ENCODE results near the gene IL32.
"Not testable (repeated sequence)": the region's sequence is repeated elsewhere in the genome, so short reads cannot be mapped to it uniquely, and the experiment has no call there.

Gene IL32

GRCh38 chr16:3051009-3051408, 14.4 kb upstream of the IL32 start:
- POLR2A ChIA-PET = interaction anchor here (0.8 to 1.2 kb wide), 2 partner anchors 16 to 17 kb away, joined by 3 to 9 read pairs; no protein-coding TSS in a partner anchor
- Histone ChIP-seq H3K4me1 (ENCODE audit: control extremely low read depth in 1 of 4, control insufficient read depth in 4 of 4, insufficient read depth in 4 of 4, low read length in 3 of 4) (peaks cover 2 to 59% (median 36%) of the 10 kb centered on the region in 4 experiments), H3K9me3 (ENCODE audit: control extremely low read depth in 1 of 5, control insufficient read depth in 4 of 5, insufficient read depth in 2 of 5, low read depth in 1 of 5, low read length in 4 of 5) (no peaks in the 10 kb centered on the region), H3K27me3 (replicated peaks in 2 of 5; ENCODE audit: control insufficient read depth in 4 of 5, insufficient read depth in 5 of 5, low read length in 4 of 5) (peaks cover 0 to 59% (median 16%) of the 10 kb centered on the region in 5 experiments), H3K4me3 (ENCODE audit: control insufficient read depth in 1 of 7, extremely low read depth in 1 of 7, insufficient read depth in 4 of 7, low read depth in 2 of 7, low read length in 6 of 7) (peak overlapping the region in 1 of 7 experiments; percentile 3), H3K36me3 (ENCODE audit: control insufficient read depth in 4 of 4, insufficient read depth in 4 of 4, low read length in 3 of 4) (peaks cover 0 to 3% (median 0%) of the 10 kb centered on the region in 4 experiments), H3K27ac (ENCODE audit: insufficient read depth in 1 of 2, low read depth in 1 of 2, low read length in 2 of 2, poor library complexity in 1 of 2, severe bottlenecking in 2 of 2) (no peak overlapping the region)
- CTCF ChIA-PET = interaction anchor here (1.2 to 6.6 kb wide), 9 partner anchors 8 to 77 kb away, joined by 3 to 98 read pairs (median 5); no protein-coding TSS in a partner anchor
- peak in 1 of 3 donors; percentile 44 for DNase-seq
- 31% methylated on average over 3 of the region's 4 CpGs for WGBS (ENCODE audit: insufficient coverage)

DNA sequence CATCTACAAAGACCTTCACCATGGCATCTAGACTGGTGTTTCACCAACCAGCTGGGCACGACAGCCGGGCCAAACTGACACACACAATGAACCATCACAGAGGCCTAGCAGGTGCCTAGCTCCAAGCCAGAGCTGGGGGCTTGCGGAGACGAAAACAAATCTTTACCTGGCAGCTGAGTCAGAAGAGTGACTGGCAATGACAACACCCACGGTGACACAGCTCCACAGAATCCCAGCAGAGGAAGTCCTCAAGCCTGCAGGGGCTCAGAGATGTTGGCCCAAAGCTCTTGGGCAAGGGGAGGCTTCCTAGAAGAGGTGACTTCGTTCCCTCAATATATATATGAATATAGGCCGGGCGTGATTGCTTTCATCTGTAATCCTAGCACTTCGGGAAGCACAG, 13.9 kb upstream of the IL32 start:
- Histone ChIP-seq H3K4me3 (ENCODE audit: control insufficient read depth in 1 of 7, extremely low read depth in 1 of 7, insufficient read depth in 4 of 7, low read depth in 2 of 7, low read length in 6 of 7) (no peak overlapping the region), H3K4me1 (ENCODE audit: control extremely low read depth in 1 of 4, control insufficient read depth in 4 of 4, insufficient read depth in 4 of 4, low read length in 3 of 4) (peaks cover 2 to 58% (median 35%) of the 10 kb centered on the region in 4 experiments), H3K27ac (ENCODE audit: insufficient read depth in 1 of 2, low read depth in 1 of 2, low read length in 2 of 2, poor library complexity in 1 of 2, severe bottlenecking in 2 of 2) (no peak overlapping the region), H3K27me3 (replicated peaks in 2 of 5; ENCODE audit: control insufficient read depth in 4 of 5, insufficient read depth in 5 of 5, low read length in 4 of 5) (peaks cover 0 to 55% (median 16%) of the 10 kb centered on the region in 5 experiments), H3K36me3 (ENCODE audit: control insufficient read depth in 4 of 4, insufficient read depth in 4 of 4, low read length in 3 of 4) (peaks cover 0 to 3% (median 0%) of the 10 kb centered on the region in 4 experiments), H3K9me3 (ENCODE audit: control extremely low read depth in 1 of 5, control insufficient read depth in 4 of 5, insufficient read depth in 2 of 5, low read depth in 1 of 5, low read length in 4 of 5) (no peaks in the 10 kb centered on the region)
- peak in 2 of 3 donors; percentile 53 to 60 for DNase-seq
- WGBS (ENCODE audit: insufficient coverage) = 52% methylated on average over 5 of the region's 9 CpGs
- ChIA-PET POLR2A (interaction anchor here (1.2 kb wide), 1 partner anchor 18 kb away, joined by 9 read pairs; no protein-coding TSS in a partner anchor), CTCF (interaction anchor here (0.6 to 6.6 kb wide), 10 partner anchors 8 to 76 kb away, joined by 3 to 98 read pairs (median 4); no protein-coding TSS in a partner anchor)

DNA sequence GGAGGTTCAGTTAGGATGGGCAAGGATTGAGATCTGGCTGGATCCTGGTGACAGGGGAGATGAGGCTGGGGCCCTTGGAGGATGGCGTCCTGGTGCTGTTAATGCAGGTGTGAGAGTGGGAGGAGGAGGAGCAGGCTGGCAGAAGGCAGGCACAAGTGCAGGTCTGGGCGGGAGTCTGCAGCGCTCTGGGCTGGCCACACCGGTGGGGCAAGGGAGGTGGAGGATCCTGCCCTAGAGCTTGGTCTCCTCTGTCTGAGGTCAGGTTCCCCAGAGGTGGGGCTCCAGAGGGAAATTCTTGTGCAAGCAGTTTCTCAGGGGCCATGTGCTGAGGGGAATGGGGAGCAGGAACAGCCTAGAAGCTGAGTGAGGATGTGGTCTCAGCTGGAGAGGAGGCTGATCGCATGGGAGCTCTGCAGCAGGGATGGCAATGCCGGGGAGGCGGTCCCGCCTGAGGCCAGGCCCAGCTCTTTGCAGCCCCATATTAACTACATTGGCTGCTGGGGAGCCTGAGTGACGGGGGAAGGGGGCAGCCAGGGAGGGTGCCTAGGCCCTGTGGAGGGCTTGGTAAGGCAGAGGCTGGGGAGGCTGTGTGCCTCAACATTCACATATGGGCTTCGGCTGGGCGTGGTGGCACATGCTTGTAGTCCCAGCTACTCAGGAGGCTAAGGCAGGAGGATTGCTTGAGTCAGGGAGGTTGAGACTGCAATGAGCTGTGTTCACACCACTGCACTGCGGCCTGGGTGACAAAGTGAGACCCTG, 12.7 kb upstream of the IL32 start:
- CTCF ChIA-PET = interaction anchor here (1.8 to 6.6 kb wide), 2 partner anchors 10 to 20 kb away, joined by 4 to 98 read pairs; no protein-coding TSS in a partner anchor
- not testable (repeated sequence) for DNase-seq

DNA sequence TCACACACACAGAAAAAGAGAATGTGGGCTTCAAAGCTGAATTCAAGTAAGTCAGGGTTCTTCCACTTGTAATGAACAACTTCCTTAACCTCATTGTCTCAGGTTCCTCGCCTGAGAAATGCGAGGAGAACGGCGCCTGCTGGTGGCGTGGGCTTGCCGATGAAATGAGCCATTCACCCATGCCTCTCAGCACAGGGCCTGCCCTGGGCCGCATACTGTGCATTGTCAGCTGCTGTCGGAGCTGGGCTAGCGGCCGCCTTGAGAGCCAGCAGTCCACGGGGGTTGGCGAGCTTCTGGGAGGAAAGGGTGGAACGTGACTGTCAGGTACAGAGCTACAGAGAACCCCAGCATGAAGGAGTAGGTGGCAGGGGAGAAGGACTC, 12.1 kb upstream of the IL32 start:
- peaks cover 0 to 42% (median 7%) of the 10 kb centered on the region in 5 experiments for H3K27me3 ChIP-seq (replicated peaks in 2 of 5; ENCODE audit: control insufficient read depth in 4 of 5, insufficient read depth in 5 of 5, low read length in 4 of 5)
- H3K4me3 ChIP-seq (ENCODE audit: control insufficient read depth in 1 of 7, extremely low read depth in 1 of 7, insufficient read depth in 4 of 7, low read depth in 2 of 7, low read length in 6 of 7); H3K36me3 ChIP-seq (ENCODE audit: control insufficient read depth in 4 of 4, insufficient read depth in 4 of 4, low read length in 3 of 4); CTCF ChIA-PET; H3K27ac ChIP-seq (ENCODE audit: insufficient read depth in 1 of 2, low read depth in 1 of 2, low read length in 2 of 2, poor library complexity in 1 of 2, severe bottlenecking in 2 of 2); POLR2A ChIA-PET; DNase-seq; H3K9me3 ChIP-seq (ENCODE audit: control extremely low read depth in 1 of 5, control insufficient read depth in 4 of 5, insufficient read depth in 2 of 5, low read depth in 1 of 5, low read length in 4 of 5): not testable (repeated sequence)
- WGBS (ENCODE audit: insufficient coverage) = 75% methylated on average over 4 of the region's 13 CpGs
- H3K4me1 ChIP-seq (ENCODE audit: control extremely low read depth in 1 of 4, control insufficient read depth in 4 of 4, insufficient read depth in 4 of 4, low read length in 3 of 4) = peaks cover 2 to 69% (median 44%) of the 10 kb centered on the region in 4 experiments

More for the DNA sequence above, 12.7 kb upstream of the IL32 start:
- Histone ChIP-seq H3K4me1 (ENCODE audit: control extremely low read depth in 1 of 4, control insufficient read depth in 4 of 4, insufficient read depth in 4 of 4, low read length in 3 of 4) (peaks cover 2 to 66% (median 39%) of the 10 kb centered on the region in 4 experiments), H3K27me3 (replicated peaks in 2 of 5; ENCODE audit: control insufficient read depth in 4 of 5, insufficient read depth in 5 of 5, low read length in 4 of 5) (peaks cover 0 to 48% (median 9%) of the 10 kb centered on the region in 5 experiments)
- WGBS (ENCODE audit: insufficient coverage) = no CpG with 5 or more reads among the region's 12 CpGs
- H3K9me3 ChIP-seq (ENCODE audit: control extremely low read depth in 1 of 5, control insufficient read depth in 4 of 5, insufficient read depth in 2 of 5, low read depth in 1 of 5, low read length in 4 of 5); POLR2A ChIA-PET; H3K36me3 ChIP-seq (ENCODE audit: control insufficient read depth in 4 of 4, insufficient read depth in 4 of 4, low read length in 3 of 4); H3K4me3 ChIP-seq (ENCODE audit: control insufficient read depth in 1 of 7, extremely low read depth in 1 of 7, insufficient read depth in 4 of 7, low read depth in 2 of 7, low read length in 6 of 7); H3K27ac ChIP-seq (ENCODE audit: insufficient read depth in 1 of 2, low read depth in 1 of 2, low read length in 2 of 2, poor library complexity in 1 of 2, severe bottlenecking in 2 of 2): not testable (repeated sequence)

GRCh38 chr16:3054965-3055733, 10.3 kb upstream of the IL32 start:
- Histone ChIP-seq H3K4me3 (ENCODE audit: control insufficient read depth in 1 of 7, extremely low read depth in 1 of 7, insufficient read depth in 4 of 7, low read depth in 2 of 7, low read length in 6 of 7) (no peak overlapping the region), H3K27ac (ENCODE audit: insufficient read depth in 1 of 2, low read depth in 1 of 2, low read length in 2 of 2, poor library complexity in 1 of 2, severe bottlenecking in 2 of 2) (no peak overlapping the region), H3K36me3 (ENCODE audit: control insufficient read depth in 4 of 4, insufficient read depth in 4 of 4, low read length in 3 of 4) (peaks cover 0 to 3% (median 0%) of the 10 kb centered on the region in 4 experiments), H3K9me3 (ENCODE audit: control extremely low read depth in 1 of 5, control insufficient read depth in 4 of 5, insufficient read depth in 2 of 5, low read depth in 1 of 5, low read length in 4 of 5) (no peaks in the 10 kb centered on the region), H3K4me1 (ENCODE audit: control extremely low read depth in 1 of 4, control insufficient read depth in 4 of 4, insufficient read depth in 4 of 4, low read length in 3 of 4) (peaks cover 2 to 73% (median 55%) of the 10 kb centered on the region in 4 experiments), H3K27me3 (replicated peaks in 2 of 5; ENCODE audit: control insufficient read depth in 4 of 5, insufficient read depth in 5 of 5, low read length in 4 of 5) (peaks cover 0 to 25% (median 4%) of the 10 kb centered on the region in 5 experiments)
- ChIA-PET CTCF (interaction anchor here (0.7 to 6.6 kb wide), 6 partner anchors 16 to 76 kb away, joined by 3 to 82 read pairs (median 4); partner anchors contain the start of gene ZNF213), POLR2A (interaction anchor here (0.8 kb wide), 1 partner anchor 65 kb away, joined by 3 read pairs; no protein-coding TSS in a partner anchor)
- 61% methylated on average over 14 of the region's 17 CpGs for WGBS (ENCODE audit: insufficient coverage)
- peak in 2 of 3 donors; percentile 76 to 82 for DNase-seq

GRCh38 chr16:3055734-3056115, 9.7 kb upstream of the IL32 start:
- 94% methylated on average over 8 of the region's 9 CpGs for WGBS (ENCODE audit: insufficient coverage)
- H3K4me3 ChIP-seq (ENCODE audit: control insufficient read depth in 1 of 7, extremely low read depth in 1 of 7, insufficient read depth in 4 of 7, low read depth in 2 of 7, low read length in 6 of 7); H3K9me3 ChIP-seq (ENCODE audit: control extremely low read depth in 1 of 5, control insufficient read depth in 4 of 5, insufficient read depth in 2 of 5, low read depth in 1 of 5, low read length in 4 of 5); DNase-seq; POLR2A ChIA-PET; H3K36me3 ChIP-seq (ENCODE audit: control insufficient read depth in 4 of 4, insufficient read depth in 4 of 4, low read length in 3 of 4); H3K27ac ChIP-seq (ENCODE audit: insufficient read depth in 1 of 2, low read depth in 1 of 2, low read length in 2 of 2, poor library complexity in 1 of 2, severe bottlenecking in 2 of 2): not testable (repeated sequence)
- CTCF ChIA-PET = interaction anchor here (0.9 to 6.6 kb wide), 6 partner anchors 16 to 76 kb away, joined by 3 to 82 read pairs (median 4); partner anchors contain the start of gene ZNF213
- Histone ChIP-seq H3K27me3 (replicated peaks in 2 of 5; ENCODE audit: control insufficient read depth in 4 of 5, insufficient read depth in 5 of 5, low read length in 4 of 5) (peaks cover 0 to 19% (median 4%) of the 10 kb centered on the region in 5 experiments), H3K4me1 (ENCODE audit: control extremely low read depth in 1 of 4, control insufficient read depth in 4 of 4, insufficient read depth in 4 of 4, low read length in 3 of 4) (peaks cover 2 to 73% (median 55%) of the 10 kb centered on the region in 4 experiments)
